Activated B cell treated with CpG ODN at 0.5 μM for 24 hours (primary cell): ENCODE results near the gene TMEM106A. TPM values are rescaled to one million over a fixed set of nuclear protein-coding genes. Genes with fewer than 3 reads are reported as not detected.
A peak's percentile ranks its signal among the peaks of the same experiment; 100 is the strongest.
"Not testable (repeated sequence)": the region's sequence is repeated elsewhere in the genome, so short reads cannot be mapped to it uniquely, and the experiment has no call there.

Experiments used
- ATAC-seq: fragments of 200-7000 bp; cut with Tn5 transposase; one replicate; pipeline ENCODE4 v1.10.0; 2021; ENCODE audit warnings: low read depth, mild to moderate bottlenecking, moderate library complexity
- CTCF ChIA-PET: fragments of 350-600 bp; sonication (Branson Sonifier 250); formaldehyde crosslinking; loops from one replicate; lab custom pipeline; 2021; ENCODE audit warnings: antibody characterized with exemption; lab: Charles Lee
- POLR2A ChIA-PET: fragments of 350-600 bp; sonication (Branson Sonifier 250); formaldehyde crosslinking; loops from one replicate; lab custom pipeline; 2021; ENCODE audit warnings: antibody characterized with exemption; lab: Charles Lee
- DNase-seq: peaks from one replicate; pipeline ENCODE4 v3.0.0; 2022
- H3K27ac Mint-ChIP-seq: one replicate; pipeline ENCODE4 v1.8.0; 2020; ENCODE audit warnings: mixed read lengths
- H3K27me3 Mint-ChIP-seq: one replicate; pipeline ENCODE4 v1.8.0; 2021; ENCODE audit warnings: mixed read lengths
- H3K36me3 Mint-ChIP-seq: one replicate; pipeline ENCODE4 v1.8.0; 2021; ENCODE audit warnings: low read depth, mixed read lengths
- H3K4me1 Mint-ChIP-seq: one replicate; pipeline ENCODE4 v1.8.0; 2021; ENCODE audit warnings: mixed read lengths
- H3K4me3 Mint-ChIP-seq: one replicate; pipeline ENCODE4 v1.8.0; 2020; ENCODE audit warnings: mild to moderate bottlenecking, mixed read lengths
- H3K9me3 Mint-ChIP-seq: one replicate; pipeline ENCODE4 v1.8.0; 2020; ENCODE audit warnings: mixed read lengths
- intact Hi-C: fragments of 100-400 bp; cut with micrococcal nuclease; formaldehyde crosslinking; loops from one replicate; pipeline ENCODE4 v1.15.1; 2024
- total RNA-seq: library from RNA; stranded (reverse); gene quantifications from 2 replicates; pipeline ENCODE4 v1.2.3, GENCODE V29; 2022
- TF ChIP-seq, protein P1 (sequence below): fragments of 200-600 bp; IDR thresholded peaks from one replicate; pipeline ENCODE4 v1.8.0; 2022; ENCODE audit warnings: antibody characterized with exemption, mild to moderate bottlenecking

TMEM106A gene
- total RNA-seq, 1 donor from 2014 or later, result 68.0 TPM

DNA sequence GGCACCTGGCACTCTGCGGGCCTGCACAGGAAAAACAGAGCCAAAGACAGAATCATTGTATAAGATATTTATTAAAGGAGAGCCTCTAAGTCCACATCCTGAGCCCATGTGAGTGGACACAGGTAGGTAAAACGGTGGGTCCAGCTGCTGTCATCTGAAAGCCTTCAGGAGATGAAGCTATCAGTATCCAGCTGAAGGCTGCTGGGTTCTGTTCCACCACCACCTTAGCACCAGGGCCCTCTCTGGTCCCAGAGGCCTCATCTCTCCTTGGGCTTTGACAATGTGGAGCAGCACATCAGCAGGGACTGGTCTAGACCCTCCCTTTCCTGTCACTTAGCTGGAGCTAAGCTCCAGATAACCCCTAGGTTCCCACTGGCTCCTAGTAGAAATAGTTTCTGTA is 7.3 kb downstream of the TMEM106A start:
- Mint-ChIP-seq H3K4me1 (peaks cover 11% of the 10 kb centered on the region), H3K27me3 (no peaks in the 10 kb centered on the region), H3K9me3 (no peaks in the 10 kb centered on the region), H3K4me3 (no peak overlapping the region), H3K27ac (no peak overlapping the region), H3K36me3 (peaks cover 70% of the 10 kb centered on the region)
- intact Hi-C loops, result no loop called here
- no peak for DNase-seq
- ATAC-seq, result no peak
- CTCF ChIA-PET, result no interaction called here
- TF ChIP-seq, protein P1, sequence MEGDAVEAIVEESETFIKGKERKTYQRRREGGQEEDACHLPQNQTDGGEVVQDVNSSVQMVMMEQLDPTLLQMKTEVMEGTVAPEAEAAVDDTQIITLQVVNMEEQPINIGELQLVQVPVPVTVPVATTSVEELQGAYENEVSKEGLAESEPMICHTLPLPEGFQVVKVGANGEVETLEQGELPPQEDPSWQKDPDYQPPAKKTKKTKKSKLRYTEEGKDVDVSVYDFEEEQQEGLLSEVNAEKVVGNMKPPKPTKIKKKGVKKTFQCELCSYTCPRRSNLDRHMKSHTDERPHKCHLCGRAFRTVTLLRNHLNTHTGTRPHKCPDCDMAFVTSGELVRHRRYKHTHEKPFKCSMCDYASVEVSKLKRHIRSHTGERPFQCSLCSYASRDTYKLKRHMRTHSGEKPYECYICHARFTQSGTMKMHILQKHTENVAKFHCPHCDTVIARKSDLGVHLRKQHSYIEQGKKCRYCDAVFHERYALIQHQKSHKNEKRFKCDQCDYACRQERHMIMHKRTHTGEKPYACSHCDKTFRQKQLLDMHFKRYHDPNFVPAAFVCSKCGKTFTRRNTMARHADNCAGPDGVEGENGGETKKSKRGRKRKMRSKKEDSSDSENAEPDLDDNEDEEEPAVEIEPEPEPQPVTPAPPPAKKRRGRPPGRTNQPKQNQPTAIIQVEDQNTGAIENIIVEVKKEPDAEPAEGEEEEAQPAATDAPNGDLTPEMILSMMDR, result no peak
- POLR2A ChIA-PET, result interaction anchor here (15.6 kb wide), 1 partner anchor 99 kb away, joined by 359 read pairs; no protein-coding TSS in a partner anchor

DNA sequence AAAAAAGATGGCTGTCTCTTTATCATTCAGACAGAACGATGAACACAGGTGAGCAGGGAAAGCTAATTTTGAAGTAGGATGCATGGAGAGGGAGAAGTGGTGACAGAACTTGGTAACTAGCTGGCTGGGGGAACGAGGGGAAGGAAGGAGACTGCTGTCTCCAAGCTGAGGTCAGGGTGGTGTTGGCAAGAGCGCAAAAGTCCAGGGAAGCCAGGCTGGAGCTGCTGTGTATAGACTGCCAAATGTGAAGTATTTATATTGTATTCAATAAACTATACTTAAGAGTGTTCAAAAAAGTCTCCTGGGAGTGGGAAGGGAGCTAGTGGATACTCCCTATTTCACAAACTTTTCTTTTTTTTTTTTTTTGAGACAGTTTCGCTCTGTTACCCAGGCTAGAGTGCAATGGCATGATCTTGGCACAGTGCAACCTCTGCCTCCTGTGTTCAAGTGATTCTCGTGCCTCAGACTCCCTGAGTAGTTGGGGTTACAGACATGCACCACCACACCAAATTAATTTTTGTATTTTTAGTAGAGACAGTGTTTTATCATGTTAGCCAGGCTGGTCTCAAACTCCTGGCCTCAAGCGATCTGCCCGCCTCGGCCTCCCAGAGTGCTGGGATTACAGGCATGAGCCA is 8.2 kb downstream of the TMEM106A start:
- DNase-seq (no peak), ATAC-seq (no peak)
- no peaks in the 10 kb centered on the region for H3K9me3 Mint-ChIP-seq
- no peak overlapping the region for H3K27ac Mint-ChIP-seq
- TF ChIP-seq, protein P1, result no peak
- H3K27me3 Mint-ChIP-seq, result no peaks in the 10 kb centered on the region
- H3K4me1 Mint-ChIP-seq, result peaks cover 14% of the 10 kb centered on the region
- H3K4me3 Mint-ChIP-seq, result no peak overlapping the region
- ChIA-PET CTCF (no interaction called here), POLR2A (interaction anchor here (1.3 to 15.6 kb wide), 3 partner anchors 8 to 148 kb away, joined by 4 to 359 read pairs (median 13); partner anchors contain the start of gene TMEM106A)
- peaks cover 75% of the 10 kb centered on the region for H3K36me3 Mint-ChIP-seq
- intact Hi-C loops, result no loop called here

DNA sequence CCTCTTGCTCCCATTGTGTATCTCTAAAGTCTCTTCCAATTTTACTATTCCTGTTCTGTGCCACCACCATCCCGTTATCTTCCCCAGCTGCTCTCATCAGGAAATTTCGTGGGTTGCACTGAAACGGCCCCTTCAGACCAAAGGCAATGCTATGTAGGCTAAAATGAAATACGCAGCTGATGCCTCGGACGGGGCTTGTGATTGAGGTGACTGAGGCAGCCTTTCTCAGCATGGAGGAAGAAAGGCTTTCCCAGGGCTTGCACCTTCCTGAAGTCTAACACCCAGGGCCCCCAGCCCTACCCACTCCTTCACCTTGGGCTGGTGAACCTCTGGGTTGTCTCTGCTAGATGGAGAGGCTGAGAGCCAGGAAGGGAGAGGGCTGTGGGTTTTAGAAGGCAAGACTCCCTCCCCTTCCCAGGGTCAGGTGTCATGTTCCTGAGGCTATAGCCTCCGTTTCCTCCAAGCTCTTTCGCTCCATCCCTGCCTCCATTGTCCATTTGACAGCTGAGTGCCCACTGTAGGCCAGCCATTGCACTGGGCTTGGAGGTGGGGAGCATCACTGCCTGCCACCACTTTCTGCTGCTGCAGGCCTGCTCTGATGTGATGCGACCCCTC is 8.9 kb downstream of the TMEM106A start:
- H3K9me3 Mint-ChIP-seq, result no peaks in the 10 kb centered on the region
- peaks cover 69% of the 10 kb centered on the region for H3K36me3 Mint-ChIP-seq
- no peak overlapping the region for H3K4me3 Mint-ChIP-seq
- intact Hi-C loops, result no loop called here
- TF ChIP-seq, protein P1, result no peak
- peaks cover 10% of the 10 kb centered on the region for H3K4me1 Mint-ChIP-seq
- ChIA-PET CTCF (no interaction called here), POLR2A (interaction anchor here (1.3 to 15.6 kb wide), 3 partner anchors 8 to 147 kb away, joined by 4 to 359 read pairs (median 13); partner anchors contain the start of gene TMEM106A)
- DNase-seq (no peak), ATAC-seq (no peak)
- no peak overlapping the region for H3K27ac Mint-ChIP-seq
- H3K27me3 Mint-ChIP-seq, result no peaks in the 10 kb centered on the region

DNA sequence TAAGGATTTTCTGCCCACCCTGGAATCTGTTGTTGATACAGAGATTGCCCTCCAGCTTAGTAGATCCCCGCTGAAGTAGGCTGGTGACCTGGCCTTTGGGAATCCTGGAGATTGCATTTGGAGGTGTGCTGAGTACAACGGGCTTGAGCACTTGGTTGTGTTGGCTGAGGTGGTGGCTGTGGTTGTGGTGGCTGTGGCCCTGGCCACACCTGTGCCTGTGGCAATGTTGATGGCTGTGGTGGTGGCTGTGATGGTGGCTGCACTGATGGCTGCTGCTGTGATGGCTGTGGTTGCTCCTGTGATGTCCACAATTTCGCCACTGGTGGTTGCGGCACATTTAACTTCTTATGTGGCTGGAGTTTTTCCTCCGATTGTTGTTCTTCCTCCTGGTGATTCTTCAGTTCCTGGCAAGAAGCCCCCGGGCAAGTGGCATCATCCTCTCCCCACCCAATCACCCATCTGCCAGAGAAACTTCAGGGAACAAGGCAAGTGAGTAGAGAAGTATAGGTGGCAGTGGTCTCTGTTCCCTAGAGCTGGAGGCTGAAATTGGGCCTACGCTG is 12.6 kb downstream of the TMEM106A start:
- ChIA-PET POLR2A (interaction anchor here (2.9 to 15.6 kb wide), 2 partner anchors 91 to 94 kb away, joined by 13 to 359 read pairs; no protein-coding TSS in a partner anchor), CTCF (interaction anchor here (0.6 kb wide), 1 partner anchor 199 kb away, joined by 3 read pairs; the partner anchor contains the start of gene RND2)
- intact Hi-C loops, result no loop called here
- H3K4me3 Mint-ChIP-seq, result no peak overlapping the region
- H3K27me3 Mint-ChIP-seq, result no peaks in the 10 kb centered on the region
- H3K9me3 Mint-ChIP-seq, result no peaks in the 10 kb centered on the region
- TF ChIP-seq, protein P1, result no peak
- H3K36me3 Mint-ChIP-seq, result peaks cover 40% of the 10 kb centered on the region
- ATAC-seq (no peak), DNase-seq (no peak)
- H3K27ac Mint-ChIP-seq, result peak overlapping the region; percentile 37
- peaks cover 7% of the 10 kb centered on the region for H3K4me1 Mint-ChIP-seq

DNA sequence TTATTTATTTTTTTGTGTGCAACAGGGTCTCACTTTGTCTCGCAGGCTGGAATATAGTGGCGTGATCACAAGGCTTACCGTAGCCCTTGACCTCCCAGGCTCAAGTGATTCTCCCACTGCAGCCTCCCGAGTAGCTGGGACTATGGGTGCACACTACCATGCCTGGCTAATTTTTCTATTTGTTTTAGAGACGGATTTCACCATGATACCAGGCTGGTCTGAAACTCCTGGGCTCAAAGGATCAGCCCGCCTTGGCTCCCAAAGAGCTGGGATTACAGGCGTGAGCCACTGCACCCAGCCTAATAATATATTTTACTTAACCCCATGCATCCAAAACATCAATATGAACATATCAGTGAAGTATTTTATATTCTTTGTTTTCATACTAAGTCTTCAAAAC is 14.7 kb downstream of the TMEM106A start:
- Mint-ChIP-seq H3K4me1 (peaks cover 6% of the 10 kb centered on the region), H3K9me3 (no peaks in the 10 kb centered on the region), H3K4me3 (no peak overlapping the region), H3K27ac (no peak overlapping the region), H3K36me3 (peaks cover 27% of the 10 kb centered on the region), H3K27me3 (no peaks in the 10 kb centered on the region)
- intact Hi-C loops, result no loop called here
- TF ChIP-seq, protein P1, result no peak
- DNase-seq (no peak), ATAC-seq (no peak)
- ChIA-PET CTCF (no interaction called here), POLR2A (interaction anchor here (0.6 to 2.9 kb wide), 4 partner anchors 14 to 1502 kb away, joined by 4 to 13 read pairs (median 4); partner anchors contain the start of gene TMEM106A)

DNA sequence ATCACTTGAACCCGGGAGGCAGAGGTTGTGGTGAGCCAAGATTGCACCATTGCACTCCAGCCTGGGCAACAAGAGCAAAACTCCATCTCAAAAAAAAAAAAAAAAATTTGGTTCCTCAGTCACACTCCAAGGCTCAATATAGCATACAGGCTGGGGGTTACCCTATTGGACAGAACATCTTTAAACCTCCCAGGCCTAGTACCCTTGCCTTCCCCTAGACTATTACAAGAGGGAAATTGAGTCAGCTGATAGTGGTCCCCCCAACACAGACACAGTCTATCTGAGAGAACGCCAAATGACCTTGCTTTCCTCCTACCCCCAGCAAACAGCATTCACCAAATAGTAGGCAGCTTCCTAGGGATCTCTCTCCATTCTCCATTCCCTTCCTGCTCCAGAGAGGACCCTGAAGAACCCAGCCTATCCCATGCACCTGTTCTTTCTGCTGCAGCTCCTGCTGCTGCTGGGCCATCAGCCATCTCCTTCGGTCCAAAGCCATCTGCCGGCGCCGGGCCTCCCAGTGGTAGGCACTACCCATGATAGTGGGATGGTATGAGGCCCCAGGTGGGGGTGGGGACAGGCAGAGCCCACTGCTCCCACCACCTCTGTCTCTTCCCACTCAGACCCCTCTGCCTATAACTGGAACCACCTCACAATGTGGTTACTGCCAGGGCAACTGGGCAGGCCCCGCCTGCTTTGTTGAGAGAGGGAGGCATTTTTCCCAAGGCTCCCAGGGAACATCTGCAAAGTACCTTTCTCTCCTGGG is 16.5 kb downstream of the TMEM106A start, which contains the start of gene CCDC200:
Gene CCDC200 (minus strand): TSS at position 604 of the 763 bp plus-strand sequence. CDS start 69 bp downstream, at position 535.
- ATAC-seq, result not testable (repeated sequence)

More for the DNA sequence above, 16.5 kb downstream of the TMEM106A start, which contains the start of gene CCDC200:
- POLR2A ChIA-PET, CTCF ChIA-PET, H3K27ac Mint-ChIP-seq, H3K9me3 Mint-ChIP-seq, intact Hi-C loops, DNase-seq, H3K4me3 Mint-ChIP-seq, H3K27me3 Mint-ChIP-seq, H3K4me1 Mint-ChIP-seq: not testable (repeated sequence)
- peaks cover 20% of the 10 kb centered on the region for H3K36me3 Mint-ChIP-seq
